ENCODE data around the gene SIRPA.

SIRPA gene

DNA sequence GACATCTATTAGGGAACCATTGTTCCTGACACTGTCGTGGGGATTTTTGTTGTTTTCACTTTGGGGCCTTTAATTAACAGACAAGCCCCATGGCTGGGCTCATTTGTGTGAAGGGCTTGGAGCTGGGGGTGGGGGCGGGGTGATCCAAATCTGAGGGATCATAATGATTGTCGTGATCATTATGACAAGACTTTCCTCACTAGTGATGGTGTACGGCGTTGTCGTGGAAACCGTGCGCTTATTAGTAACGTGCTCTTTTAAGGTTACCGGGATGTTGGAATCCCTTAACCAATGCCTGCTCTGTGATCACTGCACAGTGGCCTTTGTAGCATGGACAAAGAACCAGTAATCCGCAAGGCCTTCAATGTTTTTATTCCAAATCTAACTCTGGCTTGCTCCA is 80.1 kb downstream of the SIRPA start:
- no peak for TF ChIP-seq ZFX (IDR thresholded peaks at IDR 0.05)
- TF ChIP-seq, protein P1, sequence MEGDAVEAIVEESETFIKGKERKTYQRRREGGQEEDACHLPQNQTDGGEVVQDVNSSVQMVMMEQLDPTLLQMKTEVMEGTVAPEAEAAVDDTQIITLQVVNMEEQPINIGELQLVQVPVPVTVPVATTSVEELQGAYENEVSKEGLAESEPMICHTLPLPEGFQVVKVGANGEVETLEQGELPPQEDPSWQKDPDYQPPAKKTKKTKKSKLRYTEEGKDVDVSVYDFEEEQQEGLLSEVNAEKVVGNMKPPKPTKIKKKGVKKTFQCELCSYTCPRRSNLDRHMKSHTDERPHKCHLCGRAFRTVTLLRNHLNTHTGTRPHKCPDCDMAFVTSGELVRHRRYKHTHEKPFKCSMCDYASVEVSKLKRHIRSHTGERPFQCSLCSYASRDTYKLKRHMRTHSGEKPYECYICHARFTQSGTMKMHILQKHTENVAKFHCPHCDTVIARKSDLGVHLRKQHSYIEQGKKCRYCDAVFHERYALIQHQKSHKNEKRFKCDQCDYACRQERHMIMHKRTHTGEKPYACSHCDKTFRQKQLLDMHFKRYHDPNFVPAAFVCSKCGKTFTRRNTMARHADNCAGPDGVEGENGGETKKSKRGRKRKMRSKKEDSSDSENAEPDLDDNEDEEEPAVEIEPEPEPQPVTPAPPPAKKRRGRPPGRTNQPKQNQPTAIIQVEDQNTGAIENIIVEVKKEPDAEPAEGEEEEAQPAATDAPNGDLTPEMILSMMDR (conservative IDR thresholded peaks at IDR 0.05) = no peak
- H3K27ac ChIP-seq = no peak overlapping the region

DNA sequence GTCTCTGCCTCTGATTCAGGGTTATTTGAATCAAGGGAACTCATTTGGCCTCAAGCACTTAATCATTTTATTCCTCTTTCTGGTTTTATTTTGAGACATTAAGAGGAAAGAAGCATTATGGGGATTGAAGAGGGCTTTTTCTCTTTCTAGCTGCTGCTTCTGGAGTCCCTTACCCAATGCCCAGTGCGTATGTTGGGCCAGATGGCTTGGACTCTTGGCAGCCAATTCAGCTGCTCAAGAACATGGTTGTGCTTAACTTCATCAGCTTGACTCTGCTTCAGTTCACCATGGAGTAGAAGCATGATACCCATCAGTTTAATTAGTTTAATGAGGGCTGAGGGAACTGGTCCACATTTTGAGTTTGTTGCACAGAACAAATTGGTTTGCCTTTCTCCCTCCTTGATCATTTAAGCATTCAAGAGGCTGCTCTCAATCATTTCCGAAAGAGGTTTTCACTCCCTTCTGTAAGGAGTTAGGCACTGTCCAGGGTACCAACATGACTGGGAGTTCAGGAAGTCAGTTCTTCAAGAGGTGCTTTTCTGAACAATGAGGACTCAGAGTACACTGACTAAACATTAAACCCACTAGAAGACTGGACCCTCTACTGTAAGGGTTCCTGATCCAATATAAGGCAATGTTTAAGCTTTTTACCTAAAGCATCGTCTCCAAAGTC is 84.0 kb downstream of the SIRPA start:
- no peak for TF ChIP-seq ZFX (IDR thresholded peaks at IDR 0.05)
- TF ChIP-seq, protein P1 (conservative IDR thresholded peaks at IDR 0.05) = no peak
- no peak overlapping the region for H3K27ac ChIP-seq

DNA sequence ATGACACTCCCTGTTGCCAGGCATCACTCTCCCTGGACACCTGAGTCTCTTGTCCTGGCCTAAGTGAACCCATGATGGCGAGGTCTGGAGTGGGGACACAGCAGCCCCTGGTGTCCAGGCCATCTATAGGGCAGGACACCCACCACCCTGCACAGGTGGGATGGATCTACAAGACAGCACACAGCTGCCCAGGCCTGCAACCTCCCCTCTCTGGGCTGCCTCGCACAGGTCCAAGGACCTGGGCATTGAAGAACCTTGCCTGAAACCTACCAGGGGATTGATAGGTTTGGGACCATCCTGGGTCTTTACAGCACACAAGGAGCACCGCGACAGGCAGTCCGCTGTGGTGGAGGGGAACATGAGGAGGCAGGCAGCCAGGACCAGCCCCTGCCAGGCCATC is 87.5 kb downstream of the SIRPA start:
- no peak overlapping the region for H3K27ac ChIP-seq
- TF ChIP-seq, protein P1 (conservative IDR thresholded peaks at IDR 0.05) = no peak
- TF ChIP-seq ZFX (IDR thresholded peaks at IDR 0.05) = no peak

DNA sequence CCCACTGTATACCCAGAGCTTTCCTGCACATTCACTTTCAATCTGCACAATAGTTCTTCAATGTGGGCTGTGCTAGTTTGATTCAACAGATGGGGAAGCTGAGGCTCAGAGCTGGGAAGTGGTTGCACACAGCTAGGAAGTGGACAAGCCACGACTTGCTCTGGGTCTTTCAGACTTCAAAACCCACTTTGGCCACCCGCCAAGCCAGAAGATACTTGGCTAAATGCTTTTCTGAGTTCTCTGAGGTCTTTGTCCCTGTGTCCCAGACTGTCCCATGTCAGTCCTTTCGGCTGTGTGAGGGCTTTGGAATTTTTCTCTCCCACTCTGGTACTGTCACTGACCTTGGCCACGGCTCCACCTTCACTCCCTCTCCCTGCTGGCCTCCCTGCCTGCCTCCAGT is 88.1 kb downstream of the SIRPA start:
- H3K27ac ChIP-seq = no peak overlapping the region
- TF ChIP-seq, protein P1 (conservative IDR thresholded peaks at IDR 0.05) = no peak
- no peak for TF ChIP-seq ZFX (IDR thresholded peaks at IDR 0.05)

DNA sequence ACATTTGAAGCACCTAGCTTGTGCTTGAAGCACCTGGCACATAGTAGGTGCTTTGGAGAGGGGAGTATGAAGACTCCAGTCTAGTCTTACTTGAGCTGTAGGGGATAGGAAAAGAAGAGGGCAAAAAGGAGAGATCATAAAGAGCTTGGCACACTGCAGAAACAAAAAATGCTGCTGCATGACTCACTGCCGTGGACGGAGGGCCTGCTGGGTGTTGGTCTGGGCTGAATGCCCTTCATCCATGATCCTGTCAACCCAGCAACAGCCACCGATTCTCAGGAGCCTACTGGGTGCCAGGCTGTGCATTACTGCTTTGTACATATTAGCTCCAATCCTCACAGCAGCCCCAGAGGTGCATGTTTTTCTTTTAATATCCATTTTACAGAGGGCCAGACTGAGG is 92.6 kb downstream of the SIRPA start:
- no peak for TF ChIP-seq ZFX (IDR thresholded peaks at IDR 0.05)
- TF ChIP-seq, protein P1 (conservative IDR thresholded peaks at IDR 0.05) = no peak
- H3K27ac ChIP-seq = no peak overlapping the region

Data from C4-2B (cell line).